ENCODE results near the gene TXNDC11. TPM values are rescaled to one million over a fixed set of nuclear protein-coding genes. Genes with fewer than 3 reads are reported as not detected.

The TXNDC11 gene
- total RNA-seq, 5 donors from 2014 or later (not counting 1 experiment from before 2014, with no cell fraction given) = 44.0 to 76.3 (median 54.0) TPM

DNA sequence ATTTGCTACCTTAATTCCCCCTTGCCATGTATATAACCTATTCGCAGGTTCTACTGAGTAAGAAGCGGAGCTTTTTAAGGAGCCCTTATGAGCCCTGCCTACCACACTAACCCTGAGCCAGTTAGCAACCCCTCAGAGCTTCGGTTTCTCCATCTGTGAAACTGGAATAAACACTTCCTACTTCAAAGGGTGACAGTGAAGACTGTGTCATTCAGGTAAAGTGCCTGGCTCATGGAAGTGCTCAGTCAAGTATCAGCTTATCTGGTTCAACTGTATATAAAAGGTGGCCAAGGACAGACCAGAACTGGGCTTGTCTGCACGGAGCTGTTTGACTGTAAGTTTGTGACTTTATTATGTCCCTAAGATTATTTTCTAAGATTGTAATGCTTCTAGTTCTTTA lies 31.0 kb downstream of the TXNDC11 start:
- Mint-ChIP-seq H3K27ac (no peak overlapping the region), H3K36me3 (peaks cover 38% of the 10 kb centered on the region), H3K9me3 (no peaks in the 10 kb centered on the region), H3K4me3 (no peak overlapping the region), H3K27me3 (no peaks in the 10 kb centered on the region), H3K4me1 (peaks cover 4 to 13% (median 7%) of the 10 kb centered on the region in 3 donors)
- CTCF ChIA-PET = interaction anchor here (0.5 to 1.9 kb wide), 5 partner anchors 180 to 779 kb away, joined by 3 to 10 read pairs (median 5); no protein-coding TSS in a partner anchor
- no peak overlapping the region for H3K4me3 ChIP-seq (ENCODE audit: control insufficient read depth in 1 of 2, extremely low read depth in 1 of 2, low read length in 1 of 2)
- POLR2A ChIA-PET = interaction anchor here in 1 of 2 donors (0.6 kb wide), 1 partner anchor 18 kb away, joined by 3 read pairs; no protein-coding TSS in a partner anchor
- ATAC-seq (replicated peaks in 1 of 4) = no peak
- no peaks in the 10 kb centered on the region for H3K27me3 ChIP-seq (replicated peaks in 1 of 2; ENCODE audit: control insufficient read depth in 2 of 2, extremely low read depth in 1 of 2, insufficient read depth in 2 of 2, low read length in 1 of 2)
- H3K36me3 ChIP-seq (ENCODE audit: control insufficient read depth in 2 of 2, extremely low read depth in 1 of 2, insufficient read depth in 1 of 2, low read length in 1 of 2) = peaks cover 0 to 56% of the 10 kb centered on the region in 2 donors
- 100% methylated on average over 2 of the region's 4 CpGs for WGBS (ENCODE audit: insufficient coverage)
- no peak for DNase-seq
- no peaks in the 10 kb centered on the region for H3K9me3 ChIP-seq
- H3K27ac ChIP-seq (ENCODE audit: low read length) = no peak overlapping the region
- H3K4me1 ChIP-seq (ENCODE audit: control insufficient read depth in 1 of 2, extremely low read depth in 1 of 2, insufficient read depth in 2 of 2, low read length in 2 of 2) = peaks cover 0 to 3% of the 10 kb centered on the region in 2 experiments

DNA sequence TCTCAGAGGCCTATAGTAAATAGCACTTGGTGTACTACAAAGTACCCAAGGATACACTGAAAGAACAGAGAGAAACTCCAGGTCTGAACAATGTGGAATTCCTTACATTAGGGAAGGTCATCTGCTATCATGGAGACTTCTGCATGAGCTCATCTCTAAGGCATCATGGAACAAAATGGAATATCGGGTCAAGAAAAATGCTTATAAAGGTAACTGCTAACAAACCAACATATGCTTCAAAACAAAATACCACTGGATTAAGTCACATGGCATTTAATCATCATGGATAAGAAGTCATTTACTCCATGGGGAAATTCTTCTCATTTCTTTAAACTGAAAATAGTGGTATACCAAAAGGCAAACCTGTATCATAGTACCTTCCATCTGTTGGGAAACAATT lies 34.2 kb downstream of the TXNDC11 start:
- H3K27me3 Mint-ChIP-seq = no peaks in the 10 kb centered on the region
- H3K27ac Mint-ChIP-seq = no peak overlapping the region
- no peak overlapping the region for H3K4me3 ChIP-seq (ENCODE audit: control insufficient read depth in 1 of 2, extremely low read depth in 1 of 2, low read length in 1 of 2)
- WGBS (ENCODE audit: insufficient coverage) = no CpG with 5 or more reads among the region's 1 CpG
- peaks cover 10 to 23% (median 16%) of the 10 kb centered on the region in 3 donors for H3K4me1 Mint-ChIP-seq
- H3K4me3 Mint-ChIP-seq = no peak overlapping the region
- no peaks in the 10 kb centered on the region for H3K27me3 ChIP-seq (replicated peaks in 1 of 2; ENCODE audit: control insufficient read depth in 2 of 2, extremely low read depth in 1 of 2, insufficient read depth in 2 of 2, low read length in 1 of 2)
- no peaks in the 10 kb centered on the region for H3K9me3 Mint-ChIP-seq
- H3K36me3 Mint-ChIP-seq = peaks cover 36% of the 10 kb centered on the region
- H3K4me1 ChIP-seq (ENCODE audit: control insufficient read depth in 1 of 2, extremely low read depth in 1 of 2, insufficient read depth in 2 of 2, low read length in 2 of 2) = no peaks in the 10 kb centered on the region
- peaks cover 4 to 46% of the 10 kb centered on the region in 2 donors for H3K36me3 ChIP-seq (ENCODE audit: control insufficient read depth in 2 of 2, extremely low read depth in 1 of 2, insufficient read depth in 1 of 2, low read length in 1 of 2)
- ChIA-PET CTCF (interaction anchor here (0.9 to 1.2 kb wide), 2 partner anchors 17 to 173 kb away, joined by 3 to 4 read pairs; no protein-coding TSS in a partner anchor), POLR2A (interaction anchor here in 1 of 2 donors (0.6 to 1.1 kb wide), 2 partner anchors 20 to 187 kb away, joined by 3 read pairs; no protein-coding TSS in a partner anchor)
- H3K27ac ChIP-seq (ENCODE audit: low read length) = no peak overlapping the region
- DNase-seq (no peak), ATAC-seq (replicated peaks in 1 of 4) (no peak)
- H3K9me3 ChIP-seq = no peaks in the 10 kb centered on the region

DNA sequence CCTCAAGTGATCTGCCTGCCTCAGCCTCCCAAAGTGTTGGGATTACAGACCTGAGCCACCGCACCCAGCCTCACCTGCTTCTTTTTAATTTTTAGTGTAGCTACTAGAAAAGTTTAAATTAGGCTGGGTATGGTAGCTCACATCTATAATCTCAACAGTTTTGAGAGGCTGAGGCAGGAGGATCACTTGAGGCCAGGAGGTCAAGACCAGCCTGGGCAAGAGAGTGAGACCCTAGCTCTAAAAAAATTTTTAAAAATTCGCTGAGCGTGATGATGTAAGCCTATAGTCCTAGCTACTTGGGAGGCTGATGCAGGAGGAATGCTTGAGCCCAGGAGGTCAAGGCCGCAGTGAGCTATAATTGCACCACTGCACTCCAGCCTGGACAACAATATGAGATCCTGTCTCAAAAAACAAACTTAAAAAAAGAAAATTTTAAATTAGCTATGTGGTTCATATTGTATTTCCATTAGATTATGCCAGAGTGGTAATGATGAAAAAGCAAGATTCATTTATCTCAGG lies 34.9 kb downstream of the TXNDC11 start:
- ATAC-seq (replicated peaks in 1 of 4) = no peak
- H3K9me3 Mint-ChIP-seq = no peaks in the 10 kb centered on the region
- Histone ChIP-seq H3K27ac (ENCODE audit: low read length) (no peak overlapping the region), H3K9me3 (no peaks in the 10 kb centered on the region), H3K4me3 (ENCODE audit: control insufficient read depth in 1 of 2, extremely low read depth in 1 of 2, low read length in 1 of 2) (no peak overlapping the region), H3K27me3 (replicated peaks in 1 of 2; ENCODE audit: control insufficient read depth in 2 of 2, extremely low read depth in 1 of 2, insufficient read depth in 2 of 2, low read length in 1 of 2) (no peaks in the 10 kb centered on the region), H3K4me1 (ENCODE audit: control insufficient read depth in 1 of 2, extremely low read depth in 1 of 2, insufficient read depth in 2 of 2, low read length in 2 of 2) (no peaks in the 10 kb centered on the region), H3K36me3 (ENCODE audit: control insufficient read depth in 2 of 2, extremely low read depth in 1 of 2, insufficient read depth in 1 of 2, low read length in 1 of 2) (peaks cover 4 to 46% of the 10 kb centered on the region in 2 donors)
- no CpG with 5 or more reads among the region's 4 CpGs for WGBS (ENCODE audit: insufficient coverage)
- H3K27me3 Mint-ChIP-seq = no peaks in the 10 kb centered on the region
- no peak overlapping the region for H3K4me3 Mint-ChIP-seq
- no peak for DNase-seq
- peaks cover 43% of the 10 kb centered on the region for H3K36me3 Mint-ChIP-seq
- CTCF ChIA-PET = interaction anchor here (0.7 to 1.2 kb wide), 3 partner anchors 17 to 173 kb away, joined by 3 to 4 read pairs (median 3); no protein-coding TSS in a partner anchor
- POLR2A ChIA-PET = interaction anchor here in 1 of 2 donors (1.1 kb wide), 1 partner anchor 19 kb away, joined by 3 read pairs; no protein-coding TSS in a partner anchor
- H3K27ac Mint-ChIP-seq = no peak overlapping the region
- peaks cover 16 to 24% (median 16%) of the 10 kb centered on the region in 3 donors for H3K4me1 Mint-ChIP-seq

DNA sequence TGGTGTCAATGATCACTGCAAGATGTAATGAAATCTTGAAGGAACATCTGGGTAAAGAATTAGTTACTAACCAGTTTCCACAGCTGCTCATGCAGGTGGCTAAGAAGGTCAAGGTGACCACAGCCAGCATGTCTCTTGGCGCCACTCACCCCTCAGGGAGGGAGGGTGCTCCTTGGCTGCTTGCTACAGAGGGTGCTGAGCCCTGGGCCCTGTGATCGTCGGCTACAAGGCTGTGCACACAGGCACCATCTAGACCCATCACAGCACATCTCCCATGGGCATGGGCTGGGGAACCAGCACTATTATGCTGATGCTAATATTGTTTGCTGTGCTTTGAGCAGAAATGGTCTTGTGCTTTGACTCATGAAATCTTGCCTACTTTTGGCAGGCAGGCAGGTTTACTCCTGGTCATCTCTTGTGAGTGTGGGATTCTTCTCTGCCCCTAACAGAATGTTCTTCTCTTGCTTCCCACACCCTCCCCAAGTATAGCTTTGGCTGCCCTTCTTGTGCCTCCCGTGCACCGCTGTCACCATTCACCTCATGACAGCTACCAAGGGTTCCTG lies 36.4 kb downstream of the TXNDC11 start:
- ATAC-seq (replicated peaks in 1 of 4) = no peak
- Mint-ChIP-seq H3K4me3 (no peak overlapping the region), H3K27me3 (no peaks in the 10 kb centered on the region), H3K4me1 (peaks cover 18 to 21% (median 20%) of the 10 kb centered on the region in 3 donors), H3K36me3 (peaks cover 36% of the 10 kb centered on the region), H3K9me3 (no peaks in the 10 kb centered on the region), H3K27ac (no peak overlapping the region)
- WGBS (ENCODE audit: insufficient coverage) = 100% methylated on average over 3 of the region's 5 CpGs
- no peak overlapping the region for H3K27ac ChIP-seq (ENCODE audit: low read length)
- no peaks in the 10 kb centered on the region for H3K27me3 ChIP-seq (replicated peaks in 1 of 2; ENCODE audit: control insufficient read depth in 2 of 2, extremely low read depth in 1 of 2, insufficient read depth in 2 of 2, low read length in 1 of 2)
- H3K36me3 ChIP-seq (ENCODE audit: control insufficient read depth in 2 of 2, extremely low read depth in 1 of 2, insufficient read depth in 1 of 2, low read length in 1 of 2) = peaks cover 4 to 37% of the 10 kb centered on the region in 2 donors
- H3K4me1 ChIP-seq (ENCODE audit: control insufficient read depth in 1 of 2, extremely low read depth in 1 of 2, insufficient read depth in 2 of 2, low read length in 2 of 2) = no peaks in the 10 kb centered on the region
- POLR2A ChIA-PET = no interaction called here
- CTCF ChIA-PET = no interaction called here
- no peaks in the 10 kb centered on the region for H3K9me3 ChIP-seq
- H3K4me3 ChIP-seq (ENCODE audit: control insufficient read depth in 1 of 2, extremely low read depth in 1 of 2, low read length in 1 of 2) = no peak overlapping the region
- DNase-seq = no peak

DNA sequence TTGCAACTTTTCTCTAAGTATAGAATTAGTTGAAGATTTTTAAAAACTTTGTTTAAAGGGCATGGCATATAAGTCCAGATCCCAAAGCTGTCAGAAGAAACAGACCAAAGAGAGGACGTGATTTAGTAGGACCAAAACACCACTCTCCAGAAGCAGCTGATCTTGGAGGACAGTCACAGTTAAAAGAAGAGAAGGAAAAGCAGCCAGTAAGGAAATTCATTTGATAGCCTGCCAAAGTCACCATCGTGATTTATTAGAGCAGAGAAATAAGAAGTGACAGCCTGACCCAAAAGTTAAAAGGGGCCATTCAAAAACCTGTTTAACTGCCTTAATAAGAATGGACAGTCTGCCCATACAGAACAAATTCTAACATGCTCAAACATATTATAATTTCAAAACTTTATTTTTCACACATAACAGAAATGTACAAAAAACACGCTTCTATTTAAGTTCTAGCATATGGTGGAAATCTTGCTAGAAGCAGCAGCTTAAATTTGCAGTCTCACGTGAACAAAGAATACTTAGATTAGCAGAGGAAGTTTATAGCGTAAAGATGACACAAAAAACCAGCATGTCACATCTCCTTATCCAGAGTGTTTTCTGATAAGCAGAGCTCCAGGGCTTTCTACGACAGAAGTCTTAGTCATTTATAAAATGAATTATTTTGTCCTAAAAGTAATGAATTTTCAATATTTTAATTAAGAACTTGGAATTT lies 37.2 kb downstream of the TXNDC11 start:
- Histone ChIP-seq H3K27ac (ENCODE audit: low read length) (no peak overlapping the region), H3K36me3 (ENCODE audit: control insufficient read depth in 2 of 2, extremely low read depth in 1 of 2, insufficient read depth in 1 of 2, low read length in 1 of 2) (peaks cover 4 to 33% of the 10 kb centered on the region in 2 donors), H3K27me3 (replicated peaks in 1 of 2; ENCODE audit: control insufficient read depth in 2 of 2, extremely low read depth in 1 of 2, insufficient read depth in 2 of 2, low read length in 1 of 2) (no peaks in the 10 kb centered on the region), H3K9me3 (no peaks in the 10 kb centered on the region), H3K4me3 (ENCODE audit: control insufficient read depth in 1 of 2, extremely low read depth in 1 of 2, low read length in 1 of 2) (no peak overlapping the region), H3K4me1 (ENCODE audit: control insufficient read depth in 1 of 2, extremely low read depth in 1 of 2, insufficient read depth in 2 of 2, low read length in 2 of 2) (peaks cover 0 to 3% of the 10 kb centered on the region in 2 experiments)
- H3K4me1 Mint-ChIP-seq = peaks cover 21 to 24% (median 22%) of the 10 kb centered on the region in 3 donors
- no peaks in the 10 kb centered on the region for H3K9me3 Mint-ChIP-seq
- ATAC-seq (replicated peaks in 1 of 4) (no peak), DNase-seq (no peak)
- no peaks in the 10 kb centered on the region for H3K27me3 Mint-ChIP-seq
- no peak overlapping the region for H3K27ac Mint-ChIP-seq
- H3K36me3 Mint-ChIP-seq = peaks cover 38% of the 10 kb centered on the region
- CTCF ChIA-PET = interaction anchor here in 1 of 2 donors (0.9 kb wide), 1 partner anchor 9 kb away, joined by 3 read pairs; no protein-coding TSS in a partner anchor
- H3K4me3 Mint-ChIP-seq = no peak overlapping the region
- POLR2A ChIA-PET = interaction anchor here (0.6 to 0.7 kb wide), 2 partner anchors 48 to 121 kb away, joined by 3 to 4 read pairs; no protein-coding TSS in a partner anchor
- WGBS (ENCODE audit: insufficient coverage) = 88% methylated on average over 1 of the region's 6 CpGs

Data from T-cell (primary cell).